Thyroid gland (tissue), 4 donors: Measurements from ENCODE around the gene ACTL10.

ENCODE experiments used
- CTCF ChIP-seq, 6 experiments: fragments of 200-600 bp in 3 of 6; fragments of 450-650 bp in 3 of 6; sonication (generic) in 3 of 6; IDR thresholded peaks; one replicate each; pipeline ENCODE4 v1.5.1; 2016 to 2019; ENCODE audit warnings: antibody characterized with exemption in 6 of 6, mild to moderate bottlenecking in 2 of 6, inconsistent platforms in 1 of 6, moderate library complexity in 1 of 6
- POLR2A ChIP-seq, 2 donors: fragments of 450-650 bp; IDR thresholded peaks; one replicate each; pipeline ENCODE4 v1.6.1; 2017; ENCODE audit warnings: antibody characterized with exemption in 2 of 2, mild to moderate bottlenecking in 2 of 2, moderate library complexity in 1 of 2

DNA sequence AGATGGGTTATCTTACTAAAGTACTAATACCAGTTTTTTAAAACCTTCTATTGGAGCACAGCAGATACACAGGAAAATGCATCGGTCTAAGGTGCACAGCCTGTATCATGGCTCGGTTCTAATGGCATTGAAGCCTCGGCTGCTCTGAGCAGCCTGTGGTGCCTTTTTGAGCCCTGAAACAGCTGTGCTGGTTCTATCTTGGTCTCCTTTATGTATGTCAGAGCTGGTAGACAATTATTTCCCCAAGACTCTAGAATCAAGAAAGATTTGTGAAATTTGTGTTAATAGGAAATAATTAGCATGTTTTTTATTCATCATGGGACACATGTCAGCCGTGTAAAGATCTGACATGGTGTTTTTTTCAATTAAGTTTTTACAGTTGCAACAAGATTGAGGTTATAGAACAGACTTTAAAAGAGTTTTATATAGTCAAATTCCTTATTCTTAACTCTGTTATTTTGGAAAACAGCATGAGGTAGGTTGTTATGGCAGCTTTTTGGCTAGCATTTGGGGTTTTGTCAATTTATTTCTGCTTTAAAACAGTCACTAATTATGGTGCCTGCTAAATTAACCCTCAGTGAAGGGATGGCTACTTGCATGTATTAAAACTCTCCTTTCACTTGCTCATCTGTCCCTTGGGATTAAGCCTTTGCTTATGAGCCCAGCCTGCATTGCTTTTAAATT, 44.9 kb upstream of the ACTL10 start:
- TF ChIP-seq CTCF (IDR thresholded peaks at IDR 0.05) (no peak), POLR2A (IDR thresholded peaks at IDR 0.05) (no peak)
